GM18519 (cell line): ENCODE results near the gene CLDN4.
A peak's percentile ranks its signal among the peaks of the same experiment; 100 is the strongest.
"Not testable (repeated sequence)": the region's sequence is repeated elsewhere in the genome, so short reads cannot be mapped to it uniquely, and the experiment has no call there.

Source experiments
- ATAC-seq: cut with Tn5 transposase; IDR thresholded peaks from one replicate; pipeline ENCODE4 v1.9.1; 2021; ENCODE audit warnings: mild to moderate bottlenecking, moderate library complexity; ENCODE audit not compliant: unreplicated experiment, low FRiP score

Gene CLDN4

DNA sequence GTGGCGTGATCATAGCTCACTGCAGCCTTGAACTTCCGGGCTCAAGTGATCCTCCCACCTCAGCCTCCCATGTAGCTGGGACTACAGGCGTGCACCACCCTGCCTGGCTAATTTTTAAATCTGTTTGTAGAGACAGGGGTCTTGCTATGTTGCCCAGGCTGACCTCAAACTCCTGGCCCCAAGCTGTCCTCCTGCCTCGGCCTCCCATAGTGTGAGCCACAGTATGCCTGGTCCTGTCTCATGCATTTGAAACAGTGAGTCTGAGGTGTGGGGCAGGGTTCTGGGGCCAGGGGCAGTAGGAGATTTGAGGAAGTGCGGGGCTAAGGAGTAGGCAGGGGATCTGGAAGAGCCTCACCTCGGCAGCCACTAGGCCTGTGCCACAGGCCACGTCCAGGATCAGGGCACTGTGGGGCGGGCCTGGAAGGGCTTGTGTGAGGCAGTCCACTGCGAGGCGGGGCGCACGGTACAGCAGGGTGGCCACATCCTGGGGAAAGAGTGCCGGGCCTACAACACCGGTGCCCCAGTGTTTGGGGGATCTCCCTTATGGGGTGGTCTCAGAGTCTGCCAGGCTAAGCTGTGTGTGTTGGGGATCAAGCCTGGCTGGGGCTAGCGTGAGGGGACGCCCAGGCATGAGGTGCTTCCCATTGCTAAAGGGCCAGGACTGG, 10.1 kb downstream of the CLDN4 start:
- no peak for ATAC-seq

DNA sequence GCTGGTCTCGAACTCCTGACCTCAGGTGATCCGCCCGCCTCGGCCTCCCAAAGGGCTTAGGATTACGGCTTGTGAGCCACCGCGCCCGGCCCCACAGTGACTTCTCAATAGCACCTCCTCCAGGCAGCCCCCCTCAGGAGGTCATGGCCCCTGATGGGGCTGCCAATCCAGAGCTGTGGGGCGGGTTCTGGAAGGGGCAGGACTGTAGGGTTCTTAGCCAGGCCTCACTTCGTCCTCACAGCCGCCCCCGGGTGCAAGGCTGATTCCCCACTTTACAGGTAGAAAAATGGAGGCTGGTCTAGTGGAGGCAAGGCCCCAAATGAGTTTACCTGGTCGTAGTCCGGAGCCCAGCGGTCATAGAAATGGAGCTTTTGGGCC, 10.9 kb downstream of the CLDN4 start:
- no peak for ATAC-seq

DNA sequence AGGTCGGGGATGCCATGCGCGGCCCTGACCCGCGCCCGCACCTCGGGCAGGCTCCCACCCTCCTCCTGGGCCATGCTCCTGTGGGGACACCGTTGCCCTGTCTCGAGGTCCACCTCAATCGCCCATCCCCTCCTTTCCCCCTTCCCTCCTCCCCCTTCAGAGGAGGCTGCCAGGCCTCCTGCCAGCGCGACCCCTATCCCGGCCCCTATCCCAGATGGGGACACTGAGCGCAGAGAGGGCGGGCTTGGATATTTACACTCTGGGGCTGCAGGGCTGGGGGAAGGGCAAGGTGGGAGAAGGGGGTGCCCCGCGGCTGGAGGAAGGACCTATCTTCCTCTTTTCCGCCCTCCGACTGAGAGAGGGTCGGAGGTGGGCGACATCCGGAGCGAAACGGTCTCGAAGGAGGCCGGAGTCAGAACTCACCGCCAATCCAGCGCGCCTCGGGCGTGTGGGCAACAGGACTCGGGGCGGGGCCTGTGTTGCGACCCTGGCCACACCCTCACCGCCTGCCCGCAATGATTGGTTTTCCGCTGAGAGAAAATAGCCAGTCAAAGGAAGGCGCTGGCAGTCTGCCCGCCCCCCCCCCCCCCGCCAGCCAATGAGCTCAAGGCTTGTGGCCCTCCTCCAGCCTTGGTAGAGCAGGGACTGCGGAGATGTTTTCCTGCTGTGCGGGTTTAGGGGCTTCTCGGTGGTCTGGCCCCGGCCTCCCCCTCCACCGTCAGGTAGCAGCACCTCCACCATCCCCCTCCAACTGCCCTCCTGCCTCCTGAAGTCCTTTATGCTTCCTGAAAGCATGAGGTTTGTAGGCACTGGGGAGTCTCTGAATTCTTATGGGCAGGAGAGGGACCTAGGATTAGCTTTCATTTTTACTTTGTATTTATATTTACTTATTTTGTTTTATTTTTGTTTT, 11.5 kb downstream of the CLDN4 start, which contains the start of gene METTL27:
TSS of gene METTL27 (minus strand) at position 450 of the 910 bp plus-strand sequence. CDS start at position 74, 376 bp downstream.
- peak; percentile 90 for ATAC-seq

DNA sequence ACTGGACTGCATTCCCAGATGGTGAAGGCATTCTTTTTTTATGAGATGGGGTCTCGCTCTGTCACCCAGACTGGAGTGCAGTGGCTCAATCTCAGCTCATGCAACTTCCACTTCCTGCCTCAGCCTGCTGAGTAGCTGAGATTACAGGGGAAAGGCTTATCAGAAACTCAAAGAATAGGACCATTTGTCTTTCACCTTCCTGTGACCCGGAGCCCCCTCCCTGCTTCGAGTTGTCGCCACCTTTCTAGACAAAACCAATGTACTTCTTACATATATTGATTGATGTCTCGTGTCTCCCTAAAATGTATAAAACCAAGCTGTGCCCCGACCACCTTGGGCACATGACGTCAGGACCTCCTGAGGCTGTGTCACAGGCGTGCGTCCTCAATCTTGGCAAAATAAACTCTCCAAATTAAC, 13.3 kb downstream of the CLDN4 start:
- ATAC-seq = no peak

DNA sequence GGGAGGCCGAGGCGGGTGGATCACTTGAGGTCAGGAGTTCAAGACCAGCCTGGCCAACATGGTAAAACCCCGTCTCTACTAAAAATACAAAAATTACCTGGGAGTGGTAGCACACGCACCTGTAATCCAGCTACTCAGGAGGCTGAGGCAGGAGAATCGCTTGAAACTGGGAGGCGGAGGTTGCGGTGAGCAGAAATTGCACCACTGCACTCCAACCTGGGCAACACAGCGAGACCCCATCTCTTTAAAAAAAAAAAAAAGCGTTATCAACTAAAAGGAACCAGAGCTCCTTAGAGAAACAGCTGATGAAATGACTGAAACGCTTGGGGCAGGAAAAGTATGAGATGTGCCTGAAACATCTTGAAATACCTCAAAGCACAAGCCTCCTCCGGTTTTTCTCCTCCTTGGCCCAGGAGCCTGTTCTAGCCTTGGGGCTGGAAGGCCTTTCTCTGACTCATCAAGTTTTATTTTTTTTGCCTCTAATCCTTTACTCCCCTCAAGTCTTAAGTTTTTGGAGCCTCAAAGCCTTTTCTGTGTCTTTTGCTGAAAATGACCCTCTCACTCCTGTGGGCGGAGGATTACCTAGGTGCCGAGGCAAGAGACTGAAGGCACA, 14.2 kb downstream of the CLDN4 start:
- no peak for ATAC-seq

DNA sequence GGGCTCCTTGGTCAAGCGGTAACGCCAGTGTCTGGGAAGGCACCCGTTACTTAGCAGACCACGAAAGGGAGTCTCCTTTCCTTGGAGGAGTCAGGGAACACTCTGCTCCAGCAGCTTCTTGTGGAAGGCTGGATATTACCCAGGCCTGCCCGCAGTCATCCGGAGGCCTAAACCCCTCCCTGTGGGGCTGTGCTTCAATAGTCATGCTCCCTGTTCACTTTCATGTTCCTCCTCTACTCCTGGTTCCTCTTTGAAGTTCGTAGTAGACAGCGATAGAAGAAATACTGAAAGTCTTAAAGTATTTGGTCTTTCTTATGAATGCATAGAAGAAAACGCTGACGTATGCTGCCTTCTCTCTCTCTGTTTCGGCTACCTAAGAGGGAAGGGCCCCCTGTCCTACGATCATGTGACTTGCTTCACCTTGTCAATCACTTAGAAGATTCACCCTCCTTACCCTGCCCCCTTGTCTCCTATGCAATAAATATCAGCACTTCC, 15.0 kb downstream of the CLDN4 start:
- not testable (repeated sequence) for ATAC-seq

DNA sequence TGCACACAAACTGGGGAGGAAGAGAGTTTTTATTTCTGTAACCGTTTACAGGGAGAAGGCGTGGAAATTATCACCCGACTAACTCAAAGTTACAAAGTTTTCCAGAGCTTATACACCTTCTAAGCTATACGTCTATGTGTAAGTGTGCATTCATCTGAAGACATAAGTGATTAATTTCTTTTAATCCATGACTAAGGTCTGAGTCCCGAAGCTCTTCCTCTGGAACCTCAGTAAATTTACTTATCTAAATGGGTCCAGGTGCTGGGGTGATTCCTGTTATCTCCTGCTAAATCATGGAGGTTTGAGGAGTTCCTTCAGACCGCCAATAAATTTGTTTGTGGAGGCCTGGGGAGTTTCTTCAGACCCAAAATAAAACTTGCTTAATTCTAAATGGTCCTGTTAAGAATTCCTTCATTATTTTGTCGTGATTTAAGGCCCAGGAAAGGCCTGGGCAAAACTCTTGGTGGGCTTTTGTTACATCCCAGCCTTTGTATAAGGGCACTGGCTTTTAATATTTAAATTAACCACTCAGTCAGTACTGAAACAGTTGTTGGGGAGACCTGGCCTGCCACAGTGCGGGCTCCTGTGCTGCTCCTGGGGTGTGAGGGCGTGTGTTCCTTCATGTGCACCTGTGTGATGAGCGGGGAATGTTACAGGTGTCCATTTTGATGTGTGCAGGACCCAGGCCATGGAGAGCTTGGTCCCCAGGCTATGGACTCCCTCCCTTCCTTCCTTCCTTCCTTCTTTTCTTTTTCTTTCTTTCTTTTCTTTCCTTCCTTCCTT, 17.3 kb downstream of the CLDN4 start:
- ATAC-seq = no peak

DNA sequence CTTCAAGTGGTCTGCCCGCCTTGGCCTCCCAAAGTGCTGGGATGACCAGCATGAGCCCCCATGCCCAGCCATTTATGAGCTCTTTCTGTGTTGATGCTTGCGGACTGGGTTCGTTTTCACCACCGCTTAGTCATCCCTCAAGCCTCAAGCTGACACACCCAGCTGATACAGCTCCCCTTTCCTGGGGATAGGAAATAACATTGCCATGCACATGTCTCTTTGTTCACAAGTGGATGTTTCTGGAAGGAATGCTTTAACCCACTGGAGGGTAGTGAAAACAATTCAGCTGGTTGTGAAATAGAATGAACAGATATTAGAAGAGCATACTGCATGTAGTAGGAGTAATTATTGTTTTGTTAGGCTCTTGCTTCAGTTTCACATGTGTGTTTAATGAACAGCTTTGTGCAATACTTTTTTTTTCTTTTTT, 20.0 kb downstream of the CLDN4 start:
- ATAC-seq = no peak

DNA sequence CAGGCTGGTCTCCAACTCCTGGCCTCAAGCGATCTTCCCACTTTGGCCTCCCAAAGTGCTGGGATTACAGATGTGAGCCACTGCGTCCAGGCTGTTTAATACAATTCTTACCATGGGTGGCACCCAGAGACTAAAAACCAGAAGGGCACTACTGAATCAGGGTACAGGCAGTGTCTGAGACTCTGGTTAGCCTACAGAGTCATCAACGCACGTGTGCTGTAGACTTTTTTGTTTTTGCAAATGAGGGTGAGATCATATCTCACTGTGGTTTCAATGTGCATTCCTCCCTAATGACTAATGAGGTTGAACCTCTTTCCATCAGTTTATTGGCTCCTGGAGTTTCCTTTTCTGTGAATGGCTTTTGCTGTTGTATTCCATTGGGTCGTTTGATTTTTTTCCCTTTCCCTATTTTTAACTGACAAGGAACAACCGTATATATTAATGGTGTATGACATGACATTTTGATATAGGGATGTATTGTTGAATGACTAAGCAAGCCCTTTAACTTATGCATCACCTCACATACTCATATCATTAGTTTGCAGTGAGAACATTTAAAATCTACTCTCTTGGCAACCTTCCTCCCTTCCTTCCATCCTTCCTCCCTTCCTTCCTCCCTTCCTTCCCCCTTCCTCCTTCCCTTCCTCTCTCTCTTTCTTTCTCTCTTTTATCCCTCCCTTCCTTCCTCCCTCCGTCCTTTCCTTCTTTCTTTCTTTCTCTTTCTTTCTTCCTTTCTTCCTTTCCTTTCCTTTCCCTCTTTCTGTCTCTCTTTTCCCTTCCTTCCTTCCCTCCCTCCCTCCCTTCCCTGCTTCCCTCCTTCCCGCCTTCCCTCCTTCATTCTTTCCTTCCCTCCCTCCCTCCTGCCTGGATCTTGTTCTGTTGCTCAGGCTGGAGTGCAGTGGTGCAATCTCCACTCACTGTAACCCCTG, 20.9 kb downstream of the CLDN4 start:
- peak; percentile 61 for ATAC-seq

DNA sequence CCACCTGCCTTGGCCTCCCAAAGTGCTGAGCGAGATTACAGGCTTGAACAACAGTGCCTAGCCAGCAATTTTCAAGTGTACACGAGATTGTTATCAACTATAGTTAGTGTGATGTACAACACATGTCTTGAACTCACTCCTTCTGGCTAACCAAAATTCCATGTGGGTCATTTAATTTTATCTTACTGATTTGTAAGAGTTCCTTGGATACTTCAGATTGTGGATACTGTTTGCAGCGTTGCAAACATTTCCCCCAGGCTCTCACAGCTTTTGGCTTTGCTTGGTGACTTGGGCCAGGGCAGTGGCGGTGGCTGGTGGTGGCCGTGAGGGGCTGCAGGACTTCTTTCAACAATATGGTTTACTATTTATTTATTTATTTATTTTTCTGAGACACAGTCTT, 21.7 kb downstream of the CLDN4 start:
- no peak for ATAC-seq

DNA sequence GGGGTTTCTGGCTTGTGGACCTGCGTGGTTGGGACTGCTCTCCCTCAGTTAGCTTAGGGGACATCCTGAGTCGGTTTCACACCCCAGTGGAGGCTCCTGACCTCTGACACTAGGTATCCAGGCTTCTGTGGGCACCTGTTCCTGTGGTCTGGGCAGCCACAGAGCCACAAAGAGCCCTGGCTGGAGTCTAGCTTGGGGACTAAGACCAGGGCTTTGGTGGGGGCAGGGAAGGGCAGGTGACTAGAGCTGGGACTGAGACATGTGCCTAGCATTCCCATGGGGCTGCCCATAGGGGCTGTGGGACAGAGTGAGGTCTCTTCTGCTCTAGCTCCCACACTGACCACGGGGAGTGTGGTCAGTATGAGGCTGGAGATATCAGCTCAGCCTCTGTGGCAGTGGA, 26.1 kb downstream of the CLDN4 start:
- no peak for ATAC-seq

DNA sequence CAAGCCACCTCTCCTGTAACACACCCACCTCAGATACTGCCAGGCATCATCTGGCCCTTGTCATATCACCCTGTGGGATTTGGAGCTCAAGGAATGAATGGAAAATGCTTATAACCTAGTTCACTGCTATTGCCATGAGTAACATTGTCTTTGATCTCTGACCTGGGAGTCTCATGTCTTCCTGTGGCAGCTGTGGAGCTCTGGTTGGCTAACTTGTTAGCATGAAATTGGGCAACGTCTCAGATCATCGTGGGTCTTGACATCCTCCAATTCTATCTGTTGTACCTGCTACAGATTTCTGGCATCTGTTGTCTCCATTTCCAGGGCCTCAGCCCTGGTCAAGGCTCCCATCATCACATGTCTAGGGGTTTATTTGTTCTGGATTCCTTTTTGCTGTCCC, 28.0 kb downstream of the CLDN4 start:
- ATAC-seq = no peak

DNA sequence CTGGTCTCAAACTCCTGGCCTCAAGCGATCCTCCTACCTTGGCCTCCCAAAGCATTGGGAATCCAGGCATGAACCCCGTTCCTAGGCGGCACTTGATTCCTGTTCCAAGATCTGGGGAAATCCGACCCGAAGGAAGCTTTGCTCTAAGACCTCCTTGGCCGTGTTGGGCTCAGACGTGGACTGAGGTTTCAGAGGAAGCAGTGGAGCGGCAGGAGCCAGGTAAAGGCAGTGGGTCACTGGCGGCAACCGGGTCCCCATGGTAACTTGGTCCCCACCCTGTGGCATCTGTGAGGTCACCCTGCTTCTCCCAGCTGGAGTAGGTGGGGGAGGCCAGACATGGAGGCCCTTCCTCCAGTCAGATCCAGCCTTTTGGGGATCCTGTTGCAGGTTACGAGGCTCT, 30.1 kb downstream of the CLDN4 start, which contains the start of gene TMEM270:
TSS of gene TMEM270 (plus strand) at position 301 of the 400 bp plus-strand sequence. CDS start at position 337, 36 bp downstream.
- no peak for ATAC-seq

DNA sequence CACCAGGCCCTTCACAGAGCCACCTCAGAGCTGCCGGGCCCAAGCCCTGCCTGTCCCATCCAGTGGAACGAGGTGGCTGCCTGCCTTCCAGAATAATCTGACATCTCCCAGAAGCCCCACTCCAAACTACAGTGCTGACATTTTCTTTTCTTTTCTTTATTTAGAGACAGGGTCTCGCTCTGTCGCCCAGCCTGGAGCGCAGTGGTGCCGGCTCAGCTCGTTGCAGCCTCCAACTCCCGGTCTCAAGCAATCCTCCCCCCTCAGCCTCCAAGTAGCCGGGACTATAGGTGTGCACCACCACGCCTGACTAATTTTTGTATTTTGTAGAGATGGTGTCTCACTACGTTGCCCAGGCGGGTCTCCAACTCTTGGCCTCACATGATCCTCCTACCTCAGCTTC, 30.5 kb downstream of the CLDN4 start:
- ATAC-seq = no peak

DNA sequence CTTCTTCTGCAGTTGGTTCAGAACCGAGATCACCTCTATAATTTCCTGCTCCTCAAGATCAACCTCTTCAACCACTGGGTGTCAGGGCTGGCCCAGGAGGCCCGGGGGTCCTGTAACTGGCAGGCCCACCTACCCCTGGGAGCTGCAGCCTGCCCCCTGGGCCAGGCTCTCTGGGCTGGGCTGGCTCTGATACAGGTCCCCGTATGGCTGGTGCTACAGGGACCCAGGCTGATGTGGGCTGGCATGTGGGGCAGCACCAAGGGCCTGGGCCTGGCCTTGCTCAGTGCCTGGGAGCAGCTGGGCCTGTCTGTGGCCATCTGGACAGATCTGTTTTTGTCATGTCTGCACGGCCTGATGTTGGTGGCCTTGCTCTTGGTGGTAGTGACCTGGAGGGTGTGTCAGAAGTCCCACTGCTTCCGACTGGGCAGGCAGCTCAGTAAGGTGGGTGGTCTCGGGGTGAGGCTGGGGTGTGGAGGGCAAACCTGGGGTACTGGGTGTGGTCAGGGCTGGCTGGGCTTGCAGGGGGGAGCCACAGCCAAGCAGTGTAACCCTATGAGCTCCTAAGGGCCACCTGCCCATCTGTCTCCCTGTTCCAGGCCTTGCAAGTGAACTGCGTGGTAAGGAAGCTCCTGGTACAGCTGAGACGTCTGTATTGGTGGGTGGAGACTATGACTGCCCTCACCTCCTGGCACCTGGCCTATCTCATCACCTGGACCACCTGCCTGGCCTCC, 34.4 kb downstream of the CLDN4 start:
- no peak for ATAC-seq

DNA sequence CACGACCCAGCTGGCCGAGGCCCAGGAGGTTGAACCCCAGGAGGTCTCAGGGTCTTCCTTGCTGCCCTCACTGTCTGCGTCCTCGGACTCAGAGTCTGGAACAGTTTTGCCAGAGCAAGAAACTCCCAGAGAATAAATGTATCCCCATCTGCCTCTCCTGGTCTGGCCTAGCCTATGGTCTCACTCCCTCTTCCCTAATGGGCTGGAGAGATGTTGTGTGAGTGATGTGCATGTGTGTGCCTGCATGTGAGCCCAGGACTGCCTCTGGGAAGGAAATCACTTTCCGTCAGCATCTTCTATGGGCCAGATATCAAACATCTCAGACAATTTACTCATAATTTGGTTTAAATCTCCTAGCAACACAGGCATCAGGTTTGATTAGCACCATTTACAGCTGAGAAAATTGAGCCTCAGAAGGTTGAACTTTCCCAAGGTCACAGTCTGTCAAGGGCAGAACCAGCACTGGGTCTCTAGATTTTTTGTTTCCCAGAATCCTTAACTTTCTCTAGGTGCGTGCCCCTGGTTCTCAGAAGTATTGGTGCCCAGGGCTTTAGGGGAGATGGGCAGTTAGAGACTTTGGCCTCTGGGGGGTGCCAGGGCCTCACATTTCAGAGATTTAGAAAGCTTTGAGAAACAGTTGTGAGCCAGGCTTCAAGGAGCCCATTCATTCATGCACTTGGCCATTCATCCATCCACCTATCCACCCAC, 35.1 kb downstream of the CLDN4 start:
- ATAC-seq = no peak

DNA sequence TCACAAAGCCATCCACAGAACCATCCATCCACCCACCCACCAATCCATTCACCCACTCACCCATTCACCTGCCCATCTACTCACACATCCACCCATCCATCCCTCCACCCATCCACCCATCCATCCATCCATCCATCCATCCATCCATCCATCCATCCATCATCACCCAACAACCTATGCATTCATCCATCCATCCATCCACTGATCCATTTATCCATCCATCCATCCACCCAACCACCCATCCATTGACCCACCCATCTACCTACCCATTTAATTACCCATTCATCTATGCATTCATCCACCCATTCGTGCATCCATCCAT, 35.6 kb downstream of the CLDN4 start:
- ATAC-seq = no peak
